Measurements from ENCODE around the gene CALM1.

- TF ChIP-seq, protein P1, sequence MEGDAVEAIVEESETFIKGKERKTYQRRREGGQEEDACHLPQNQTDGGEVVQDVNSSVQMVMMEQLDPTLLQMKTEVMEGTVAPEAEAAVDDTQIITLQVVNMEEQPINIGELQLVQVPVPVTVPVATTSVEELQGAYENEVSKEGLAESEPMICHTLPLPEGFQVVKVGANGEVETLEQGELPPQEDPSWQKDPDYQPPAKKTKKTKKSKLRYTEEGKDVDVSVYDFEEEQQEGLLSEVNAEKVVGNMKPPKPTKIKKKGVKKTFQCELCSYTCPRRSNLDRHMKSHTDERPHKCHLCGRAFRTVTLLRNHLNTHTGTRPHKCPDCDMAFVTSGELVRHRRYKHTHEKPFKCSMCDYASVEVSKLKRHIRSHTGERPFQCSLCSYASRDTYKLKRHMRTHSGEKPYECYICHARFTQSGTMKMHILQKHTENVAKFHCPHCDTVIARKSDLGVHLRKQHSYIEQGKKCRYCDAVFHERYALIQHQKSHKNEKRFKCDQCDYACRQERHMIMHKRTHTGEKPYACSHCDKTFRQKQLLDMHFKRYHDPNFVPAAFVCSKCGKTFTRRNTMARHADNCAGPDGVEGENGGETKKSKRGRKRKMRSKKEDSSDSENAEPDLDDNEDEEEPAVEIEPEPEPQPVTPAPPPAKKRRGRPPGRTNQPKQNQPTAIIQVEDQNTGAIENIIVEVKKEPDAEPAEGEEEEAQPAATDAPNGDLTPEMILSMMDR (IDR thresholded peaks at IDR 0.05) = no peak
- TF ChIP-seq POLR2A (IDR thresholded peaks at IDR 0.05) (no peak), POLR2AphosphoS5 (IDR thresholded peaks at IDR 0.05) (no peak)
These were observed 32.4 kb downstream of the CALM1 start for GRCh38 chr14:90429236-90429635.
